HG03439 (cell line): ENCODE results near the gene CPAMD8.

Experiments
- ATAC-seq: cut with Tn5 transposase; IDR thresholded peaks from one replicate; pipeline ENCODE4 v1.9.1; 2021; ENCODE audit warnings: mild to moderate bottlenecking, moderate library complexity; ENCODE audit not compliant: unreplicated experiment

Gene CPAMD8

GRCh38 chr19:16849168-16849567, 177.4 kb downstream of the CPAMD8 start:
- ATAC-seq = no peak

GRCh38 chr19:16847430-16847829, 179.2 kb downstream of the CPAMD8 start:
- ATAC-seq = no peak

GRCh38 chr19:16846901-16847300, 179.7 kb downstream of the CPAMD8 start:
- ATAC-seq = no peak
